PFSK-1 (cell line): ENCODE measurements around the gene EEFSEC.

ENCODE experiments used
- FOXP2 ChIP-seq: optimal IDR thresholded peaks from 2 replicates; pipeline ENCODE3; 2011; ENCODE audit warnings: borderline replicate concordance, control low read depth, inconsistent platforms; ENCODE audit not compliant: insufficient read depth; ENCODE audit errors: extremely low read length, extremely low read depth
- POLR2AphosphoS5 ChIP-seq: IDR thresholded peaks from 2 replicates; pipeline ENCODE4 v1.6.1; 2012; ENCODE audit warnings: low read depth, mild to moderate bottlenecking, control low read depth, low read length, moderate library complexity
- REST ChIP-seq, 2 experiments: IDR thresholded peaks; 2 replicates each; pipeline versions ENCODE4 v1.6.1 to v1.8.0; 2011 to 2012; ENCODE audit warnings: low read depth in 2 of 2, low read length in 2 of 2, control low read depth in 1 of 2, inconsistent platforms in 1 of 2, mild to moderate bottlenecking in 1 of 2, moderate library complexity in 1 of 2; ENCODE audit not compliant: insufficient read depth in 1 of 2
- SIN3A ChIP-seq: IDR thresholded peaks from 2 replicates; pipeline ENCODE4 v1.6.1; 2012; ENCODE audit warnings: mild to moderate bottlenecking, low read length, moderate library complexity, borderline replicate concordance; ENCODE audit not compliant: insufficient read depth
- TAF1 ChIP-seq: IDR thresholded peaks from 2 replicates; pipeline ENCODE4 v1.6.1; 2012; ENCODE audit warnings: low read length, control low read depth, borderline replicate concordance; ENCODE audit not compliant: insufficient read depth

EEFSEC gene

DNA sequence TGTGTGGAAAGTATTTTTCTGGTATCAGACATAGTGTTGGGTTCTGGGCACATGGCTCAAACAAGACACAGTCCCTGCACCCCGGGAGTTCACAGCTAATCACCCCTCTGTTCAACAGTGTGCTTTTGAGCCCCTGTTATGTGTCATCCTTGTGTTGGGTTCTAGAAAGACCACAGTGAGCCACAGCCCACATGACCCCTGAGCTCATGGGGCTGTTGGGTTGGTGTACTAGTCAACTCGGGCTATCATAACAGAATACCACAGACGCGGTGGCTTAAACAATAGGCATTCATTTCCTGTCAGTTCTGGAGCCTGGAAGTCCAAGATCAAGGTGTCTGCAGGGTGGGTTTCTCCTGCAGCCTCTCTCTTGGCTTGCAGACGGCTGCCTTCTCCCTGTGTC is 213.4 kb downstream of the EEFSEC start:
- TF ChIP-seq POLR2AphosphoS5: no peak
- TF ChIP-seq FOXP2: no peak
- no peak for TF ChIP-seq TAF1
- TF ChIP-seq REST (IDR thresholded peaks at IDR 0.05; ENCODE audit: insufficient read depth in 1 of 2, low read depth in 2 of 2, low read length in 2 of 2): no peak
- no peak for TF ChIP-seq SIN3A

DNA sequence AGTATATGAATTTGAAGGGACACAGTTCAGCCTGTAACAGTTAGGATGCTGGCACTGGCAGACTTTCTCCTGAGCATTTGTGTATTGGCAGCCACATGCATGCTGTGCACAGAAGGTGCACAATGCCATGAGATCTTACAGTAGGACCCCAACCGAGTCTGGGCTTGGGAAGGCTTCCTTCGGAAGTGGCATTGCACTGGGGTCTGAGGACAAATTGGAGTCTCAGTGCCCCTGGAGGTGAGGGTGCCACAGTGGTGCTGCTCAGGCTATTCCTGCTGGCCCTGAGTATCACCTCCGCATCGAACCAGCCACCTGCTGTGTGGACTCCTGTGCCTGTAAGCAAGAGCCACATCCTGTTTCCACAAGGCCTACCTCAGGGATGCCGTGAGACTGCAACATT is 213.9 kb downstream of the EEFSEC start:
- TF ChIP-seq SIN3A (no peak), POLR2AphosphoS5 (no peak), REST (IDR thresholded peaks at IDR 0.05; ENCODE audit: insufficient read depth in 1 of 2, low read depth in 2 of 2, low read length in 2 of 2) (no peak), TAF1 (no peak), FOXP2 (no peak)

GRCh38 chr3:128367761-128368160 is 214.5 kb downstream of the EEFSEC start:
- TF ChIP-seq TAF1 (no peak), SIN3A (no peak), FOXP2 (no peak), POLR2AphosphoS5 (no peak), REST (IDR thresholded peaks at IDR 0.05; ENCODE audit: insufficient read depth in 1 of 2, low read depth in 2 of 2, low read length in 2 of 2) (no peak)

- TF ChIP-seq REST (IDR thresholded peaks at IDR 0.05; ENCODE audit: insufficient read depth in 1 of 2, low read depth in 2 of 2, low read length in 2 of 2): no peak
- TF ChIP-seq FOXP2: no peak
- no peak for TF ChIP-seq TAF1
- TF ChIP-seq SIN3A: no peak
- TF ChIP-seq POLR2AphosphoS5: no peak
Observed at GRCh38 chr3:128368626-128369025, 215.3 kb downstream of the EEFSEC start.
